H9 (cell line): ENCODE measurements around the gene FGF12. TPM values are rescaled to one million over a fixed set of nuclear protein-coding genes. Genes with fewer than 3 reads are reported as not detected.

Experiments used
- DNase-seq: peaks from one replicate; pipeline ENCODE4 v3.0.0-alpha.2; 2017
- H2AFZ ChIP-seq: one replicate; pipeline ENCODE4 v1.6.1; 2013; ENCODE audit warnings: mild to moderate bottlenecking, low read length, control low read depth, moderate library complexity
- H2AK5ac ChIP-seq: 2 replicates; pipeline ENCODE4 v1.6.1; 2013; ENCODE audit warnings: low read length, control low read depth, mixed read lengths; ENCODE audit not compliant: insufficient read length
- H2BK120ac ChIP-seq: one replicate; pipeline ENCODE4 v1.6.1; 2013; ENCODE audit warnings: low read depth, mild to moderate bottlenecking, low read length, control low read depth, inconsistent platforms; ENCODE audit not compliant: poor library complexity, severe bottlenecking
- H2BK12ac ChIP-seq: 2 replicates; pipeline ENCODE4 v1.6.1; 2013; ENCODE audit warnings: low read length, control low read depth, mixed read lengths, low read depth; ENCODE audit not compliant: insufficient read length
- H2BK15ac ChIP-seq: 2 replicates; pipeline ENCODE4 v1.6.1; 2013; ENCODE audit warnings: low read depth, low read length, control low read depth
- H2BK20ac ChIP-seq: one replicate; pipeline ENCODE4 v1.6.1; 2013; ENCODE audit warnings: low read depth, mild to moderate bottlenecking, low read length, control low read depth, inconsistent platforms; ENCODE audit not compliant: poor library complexity, severe bottlenecking
- H2BK5ac ChIP-seq: 2 replicates; pipeline ENCODE4 v1.6.1; 2013; ENCODE audit warnings: low read length, control low read depth, mixed read lengths; ENCODE audit not compliant: insufficient read length
- H3K14ac ChIP-seq: 2 replicates; pipeline ENCODE4 v1.6.1; 2013; ENCODE audit warnings: low read length, control low read depth; ENCODE audit not compliant: insufficient read depth
- H3K18ac ChIP-seq: 2 replicates; pipeline ENCODE4 v1.6.1; 2013; ENCODE audit warnings: low read depth, mild to moderate bottlenecking, mixed read lengths, low read length, control low read depth; ENCODE audit not compliant: insufficient read length
- H3K23ac ChIP-seq: 2 replicates; pipeline ENCODE4 v1.6.1; 2013; ENCODE audit warnings: low read length, control low read depth, mixed read lengths, low read depth; ENCODE audit not compliant: insufficient read length
- H3K23me2 ChIP-seq: 2 replicates; pipeline ENCODE4 v1.6.1; 2013; ENCODE audit warnings: low read depth, mild to moderate bottlenecking, mixed read lengths, low read length, control low read depth; ENCODE audit not compliant: insufficient read length, poor library complexity, severe bottlenecking
- H3K27ac ChIP-seq: 2 replicates; pipeline ENCODE4 v1.5.1; 2013; ENCODE audit warnings: low read length, control low read depth, mixed read lengths, low read depth; ENCODE audit not compliant: insufficient read length
- H3K27me3 ChIP-seq: 2 replicates; pipeline ENCODE4 v1.6.1; 2013; ENCODE audit warnings: low read length, control low read depth, inconsistent platforms; ENCODE audit not compliant: insufficient read depth
- H3K4ac ChIP-seq: 2 replicates; pipeline ENCODE4 v1.6.1; 2013; ENCODE audit warnings: low read depth, mild to moderate bottlenecking, control low read depth, inconsistent platforms, low read length, moderate library complexity
- H3K4me1 ChIP-seq: 2 replicates; pipeline ENCODE4 v1.6.1; 2013; ENCODE audit warnings: low read length, control low read depth, inconsistent platforms; ENCODE audit not compliant: insufficient read depth
- H3K4me2 ChIP-seq: 2 replicates; pipeline ENCODE4 v1.6.1; 2013; ENCODE audit warnings: low read length, control low read depth, mixed read lengths; ENCODE audit not compliant: insufficient read length, insufficient read depth
- H3K56ac ChIP-seq: 2 replicates; pipeline ENCODE4 v1.6.1; 2013; ENCODE audit warnings: low read depth, mild to moderate bottlenecking, mixed read lengths, low read length, control low read depth; ENCODE audit not compliant: insufficient read length
- H3K79me1 ChIP-seq: 2 replicates; pipeline ENCODE4 v1.6.1; 2013; ENCODE audit warnings: low read depth, mild to moderate bottlenecking, moderate library complexity, low read length, control low read depth, inconsistent platforms; ENCODE audit not compliant: insufficient read depth, poor library complexity, severe bottlenecking
- H3K79me2 ChIP-seq: 2 replicates; pipeline ENCODE4 v1.6.1; 2013; ENCODE audit warnings: low read length, control low read depth, inconsistent platforms; ENCODE audit not compliant: insufficient read depth
- H3K9ac ChIP-seq: 2 replicates; pipeline ENCODE4 v1.6.1; 2013; ENCODE audit warnings: low read length, control low read depth, mixed read lengths; ENCODE audit not compliant: insufficient read length; ENCODE audit errors: extremely low read depth
- H3K9me3 ChIP-seq: one replicate; pipeline ENCODE4 v1.6.1; 2013; ENCODE audit warnings: low read depth, low read length, inconsistent platforms; ENCODE audit not compliant: control insufficient read depth
- H3T11ph ChIP-seq: one replicate; pipeline ENCODE4 v1.6.1; 2013; ENCODE audit warnings: mild to moderate bottlenecking, low read length, control low read depth, inconsistent platforms
- H4K20me1 ChIP-seq: one replicate; pipeline ENCODE4 v1.6.1; 2013; ENCODE audit not compliant: control insufficient read depth, insufficient read length, insufficient read depth
- H4K5ac ChIP-seq: 2 replicates; pipeline ENCODE4 v1.6.1; 2013; ENCODE audit warnings: low read depth, mild to moderate bottlenecking, mixed read lengths, low read length, control low read depth; ENCODE audit not compliant: insufficient read length
- H4K8ac ChIP-seq: replicated peaks from 2 replicates; pipeline ENCODE4 v1.6.1; 2013; ENCODE audit warnings: low read length, control low read depth, mixed read lengths, low read depth; ENCODE audit not compliant: insufficient read length
- H4K91ac ChIP-seq: 2 replicates; pipeline ENCODE4 v1.6.1; 2013; ENCODE audit warnings: low read depth, mild to moderate bottlenecking, moderate library complexity, mixed read lengths, low read length, control low read depth; ENCODE audit not compliant: insufficient read length
- H3K27ac Mint-ChIP-seq, 3 experiments: 2 replicates in 2 of 3; 3 replicates in 1 of 3; pipeline ENCODE4 v1.8.0; 2020 to 2021; ENCODE audit warnings: mixed read lengths in 3 of 3, mild to moderate bottlenecking in 1 of 3, moderate library complexity in 1 of 3
- H3K27me3 Mint-ChIP-seq: 2 replicates; pipeline ENCODE4 v1.8.0; 2021; ENCODE audit warnings: low read depth, mild to moderate bottlenecking, moderate library complexity, mixed read lengths
- H3K36me3 Mint-ChIP-seq, 3 experiments: 2 replicates in 2 of 3; 3 replicates in 1 of 3; pipeline ENCODE4 v1.8.0; 2020 to 2021; ENCODE audit warnings: low read depth in 3 of 3, mixed read lengths in 3 of 3; ENCODE audit not compliant: insufficient read depth in 1 of 3
- H3K4me1 Mint-ChIP-seq, 2 experiments: 2 replicates each; pipeline ENCODE4 v1.8.0; 2020; ENCODE audit warnings: mixed read lengths in 2 of 2
- H3K4me3 Mint-ChIP-seq, 2 experiments: 2 replicates in 1 of 2; 3 replicates in 1 of 2; pipeline ENCODE4 v1.8.0; 2020 to 2021; ENCODE audit warnings: mild to moderate bottlenecking in 2 of 2, mixed read lengths in 2 of 2, moderate library complexity in 1 of 2
- H3K9me3 Mint-ChIP-seq, 2 experiments: 2 replicates in 1 of 2; 3 replicates in 1 of 2; pipeline ENCODE4 v1.8.0; 2020; ENCODE audit warnings: mild to moderate bottlenecking in 2 of 2, mixed read lengths in 2 of 2, moderate library complexity in 1 of 2
- CTCF ChIP-seq: fragments of 200-600 bp; sonication (generic); conservative IDR thresholded peaks from 3 replicates; pipeline ENCODE4 v1.8.0; 2021; ENCODE audit warnings: antibody characterized with exemption, mild to moderate bottlenecking
- WGBS: extraction: QIAGEN DNeasy Blood & Tissue Kit; methylation state at CpG from one replicate; pipeline ENCODE4 v1.1.7; 2013; ENCODE audit warnings: missing lambda C conversion rate, low lambda C conversion rate, mixed read lengths; ENCODE audit not compliant: insufficient read length; ENCODE audit errors: extremely low coverage; 5-methylcytosine and 5-hydroxymethylcytosine counted together
- total RNA-seq: library from RNA; stranded (reverse); gene quantifications from 2 replicates; pipeline ENCODE4 v1.2.1, GENCODE V29; 2021

FGF12 gene
- total RNA-seq, 1 experiment from 2014 or later = 5.6 TPM

GRCh38 chr3:192186498-192186897, 540.8 kb downstream of the FGF12 start:
- no peak overlapping the region for H3K4me3 Mint-ChIP-seq
- Histone ChIP-seq H2AFZ (no peak overlapping the region), H2BK5ac (no peak overlapping the region)

More at GRCh38 chr3:192186498-192186897, 540.8 kb downstream of the FGF12 start:
- no peaks in the 10 kb centered on the region for H3K79me1 ChIP-seq
- H4K8ac ChIP-seq = no peak overlapping the region
- Mint-ChIP-seq H3K4me1 (peaks cover 22 to 32% of the 10 kb centered on the region in 2 experiments), H3K36me3 (no peaks in the 10 kb centered on the region), H3K9me3 (peaks cover 0 to 4% of the 10 kb centered on the region in 2 experiments; a peak in 2 of 5 replicates), H3K27ac (peak overlapping the region in 1 of 3 experiments; percentile 91; a peak in 2 of 7 replicates), H3K27me3 (peaks cover 2% of the 10 kb centered on the region)
- H3K23ac ChIP-seq = no peak overlapping the region
- H3K9me3 ChIP-seq = no peaks in the 10 kb centered on the region
- no peak for DNase-seq
- H3K9ac ChIP-seq = no peak overlapping the region
- H3K27ac ChIP-seq = no peak overlapping the region
- H2AK5ac ChIP-seq = no peak overlapping the region
- H3K56ac ChIP-seq = no peak overlapping the region
- no peaks in the 10 kb centered on the region for H4K20me1 ChIP-seq
- no peak overlapping the region for H3K14ac ChIP-seq
- no peak overlapping the region for H3K18ac ChIP-seq
- H2BK120ac ChIP-seq = no peak overlapping the region
- H4K91ac ChIP-seq = no peak overlapping the region
- no peak overlapping the region for H4K5ac ChIP-seq
- no peak overlapping the region for H2BK20ac ChIP-seq
- no peaks in the 10 kb centered on the region for H3K23me2 ChIP-seq
- H3T11ph ChIP-seq = no peak overlapping the region
- TF ChIP-seq CTCF = no peak
- no peak overlapping the region for H3K4me2 ChIP-seq
- H2BK12ac ChIP-seq = no peak overlapping the region
- H3K4ac ChIP-seq = no peak overlapping the region
- WGBS = no CpG with 5 or more reads among the region's 3 CpGs
- no peaks in the 10 kb centered on the region; the same call in 1 of the 2 replicates for H3K4me1 ChIP-seq
- no peak overlapping the region for H2BK15ac ChIP-seq
- H3K27me3 ChIP-seq = no peaks in the 10 kb centered on the region
- no peaks in the 10 kb centered on the region for H3K79me2 ChIP-seq
